Gastrocnemius medialis (tissue), 4 donors: ENCODE data around the gene MAN1A2. TPM values are rescaled to one million over a fixed set of nuclear protein-coding genes. Genes with fewer than 3 reads are reported as not detected.

Experiments used
- ATAC-seq, 2 donors: fragments of 150-250 bp; one replicate each; pipeline ENCODE4 v1.9.1; 2016
- DNase-seq, 2 donors: peaks; one replicate each; pipeline ENCODE4 v3.0.0-alpha.2; 2019
- H3K27ac ChIP-seq, 4 donors: fragments of 200-600 bp; sonication (generic); 1 replicate in 1 of 4; 2 replicates in 3 of 4; pipeline ENCODE4 v1.5.1; 2016 to 2018; ENCODE audit warnings: mild to moderate bottlenecking in 2 of 4, moderate library complexity in 1 of 4
- H3K27me3 ChIP-seq, 3 donors: fragments of 200-600 bp; sonication (generic) in 2 of 3; 1 replicate in 1 of 3; 2 replicates in 2 of 3; pipeline versions ENCODE4 v1.5.1 to v1.6.0; 2016 to 2019; ENCODE audit warnings: mild to moderate bottlenecking in 1 of 3, moderate library complexity in 1 of 3
- H3K36me3 ChIP-seq, 2 donors: fragments of 200-600 bp; sonication (generic) in 1 of 2; one replicate each; pipeline ENCODE4 v1.5.1; 2017 to 2018
- H3K4me1 ChIP-seq, 2 donors: fragments of 200-600 bp; sonication (generic) in 1 of 2; one replicate each; pipeline ENCODE4 v1.5.1; 2016 to 2017; ENCODE audit warnings: mild to moderate bottlenecking in 2 of 2
- H3K4me3 ChIP-seq, 4 donors: fragments of 200-600 bp; sonication (generic) in 3 of 4; 1 replicate in 1 of 4; 2 replicates in 3 of 4; pipeline ENCODE4 v1.5.1; 2016 to 2019; ENCODE audit warnings: mild to moderate bottlenecking in 2 of 4
- H3K9me3 ChIP-seq, 3 donors: fragments of 200-600 bp; sonication (generic) in 2 of 3; 1 replicate in 1 of 3; 2 replicates in 2 of 3; pipeline ENCODE4 v1.5.1; 2016 to 2019
- POLR2A ChIP-seq, 2 donors: fragments of 450-650 bp; IDR thresholded peaks; one replicate each; pipeline ENCODE4 v1.6.1; 2017; ENCODE audit warnings: antibody characterized with exemption in 2 of 2, mild to moderate bottlenecking in 2 of 2, moderate library complexity in 2 of 2
- in situ Hi-C, 4 donors: fragments of 200-750 bp; cut with MboI; loops; one replicate each; pipeline versions ENCODE4 v1.15.0 to v1.8.0; 2017; ENCODE audit warnings: low sequenced_read_pairs in 4 of 4
- intact Hi-C: fragments of 100-400 bp; cut with DNase I; formaldehyde crosslinking; loops from one replicate; pipeline ENCODE4 v1.15.1; 2023; ENCODE audit warnings: low total_unique reads
- total RNA-seq, 4 donors: library from RNA; depleted of rRNA; stranded (reverse); fragments of >200 nt; gene quantifications; one replicate each; pipeline versions ENCODE4 v1.1.0 to v1.2.3, GENCODE V29; 2016
- TF ChIP-seq, protein P1 (sequence below), 5 experiments: fragments of 450-650 bp in 3 of 5; fragments of 200-600 bp in 2 of 5; sonication (generic) in 2 of 5; IDR thresholded peaks in 4 of 5; conservative IDR thresholded peaks in 1 of 5; 1 replicate in 4 of 5; 2 replicates in 1 of 5; pipeline ENCODE4 v1.5.1; 2016 to 2019; ENCODE audit warnings: antibody characterized with exemption in 5 of 5, mild to moderate bottlenecking in 3 of 5, moderate library complexity in 3 of 5

Gene MAN1A2
- total RNA-seq, 4 donors from 2014 or later: 14.9 to 37.0 (median 28.3) TPM

DNA sequence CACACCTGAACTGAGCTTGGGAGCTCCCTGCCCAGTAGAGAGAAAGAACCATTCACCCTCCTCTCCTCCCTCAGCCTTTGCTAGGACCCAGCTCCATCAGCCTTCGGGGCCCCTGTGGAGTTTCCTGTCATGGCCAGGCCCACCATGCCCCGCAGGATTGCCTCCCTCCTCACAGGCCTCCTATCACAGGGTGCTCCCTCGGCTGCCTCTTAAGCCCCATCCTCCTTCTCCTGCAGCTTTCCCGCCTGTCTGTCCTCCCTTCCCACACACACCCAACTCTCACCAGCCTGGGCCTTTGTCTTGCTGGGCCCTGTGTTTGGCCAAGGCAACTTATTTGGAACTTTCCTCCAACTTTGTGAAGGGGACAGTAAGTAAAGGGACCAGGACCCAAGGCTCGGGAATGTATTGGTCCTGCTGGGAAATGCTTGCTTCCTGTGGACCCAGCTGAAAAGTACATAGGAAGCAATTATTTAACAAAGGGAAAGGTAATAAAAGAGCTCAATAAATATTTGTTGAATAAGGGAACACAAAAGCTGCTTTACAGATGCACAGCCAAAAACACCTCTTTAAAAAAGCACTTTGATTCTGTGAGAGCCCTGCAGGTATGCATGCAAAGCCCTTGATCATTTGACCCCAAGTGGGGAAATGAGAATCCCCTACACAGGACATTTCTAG is 207.0 kb downstream of the MAN1A2 start:
- Histone ChIP-seq H3K4me1 (no peaks in the 10 kb centered on the region), H3K36me3 (no peaks in the 10 kb centered on the region), H3K27ac (no peak overlapping the region), H3K27me3 (no peaks in the 10 kb centered on the region), H3K4me3 (no peak overlapping the region), H3K9me3 (no peaks in the 10 kb centered on the region)
- intact Hi-C loops: no loop called here
- DNase-seq (peak in 1 of 2 donors; percentile 3), ATAC-seq (no peak)
- TF ChIP-seq, protein P1, sequence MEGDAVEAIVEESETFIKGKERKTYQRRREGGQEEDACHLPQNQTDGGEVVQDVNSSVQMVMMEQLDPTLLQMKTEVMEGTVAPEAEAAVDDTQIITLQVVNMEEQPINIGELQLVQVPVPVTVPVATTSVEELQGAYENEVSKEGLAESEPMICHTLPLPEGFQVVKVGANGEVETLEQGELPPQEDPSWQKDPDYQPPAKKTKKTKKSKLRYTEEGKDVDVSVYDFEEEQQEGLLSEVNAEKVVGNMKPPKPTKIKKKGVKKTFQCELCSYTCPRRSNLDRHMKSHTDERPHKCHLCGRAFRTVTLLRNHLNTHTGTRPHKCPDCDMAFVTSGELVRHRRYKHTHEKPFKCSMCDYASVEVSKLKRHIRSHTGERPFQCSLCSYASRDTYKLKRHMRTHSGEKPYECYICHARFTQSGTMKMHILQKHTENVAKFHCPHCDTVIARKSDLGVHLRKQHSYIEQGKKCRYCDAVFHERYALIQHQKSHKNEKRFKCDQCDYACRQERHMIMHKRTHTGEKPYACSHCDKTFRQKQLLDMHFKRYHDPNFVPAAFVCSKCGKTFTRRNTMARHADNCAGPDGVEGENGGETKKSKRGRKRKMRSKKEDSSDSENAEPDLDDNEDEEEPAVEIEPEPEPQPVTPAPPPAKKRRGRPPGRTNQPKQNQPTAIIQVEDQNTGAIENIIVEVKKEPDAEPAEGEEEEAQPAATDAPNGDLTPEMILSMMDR (IDR thresholded peaks at IDR 0.05 in 4 of 5, conservative IDR thresholded peaks at IDR 0.05 in 1 of 5): no peak
- TF ChIP-seq POLR2A (IDR thresholded peaks at IDR 0.05): no peak
- in situ Hi-C loops: no loop called here

DNA sequence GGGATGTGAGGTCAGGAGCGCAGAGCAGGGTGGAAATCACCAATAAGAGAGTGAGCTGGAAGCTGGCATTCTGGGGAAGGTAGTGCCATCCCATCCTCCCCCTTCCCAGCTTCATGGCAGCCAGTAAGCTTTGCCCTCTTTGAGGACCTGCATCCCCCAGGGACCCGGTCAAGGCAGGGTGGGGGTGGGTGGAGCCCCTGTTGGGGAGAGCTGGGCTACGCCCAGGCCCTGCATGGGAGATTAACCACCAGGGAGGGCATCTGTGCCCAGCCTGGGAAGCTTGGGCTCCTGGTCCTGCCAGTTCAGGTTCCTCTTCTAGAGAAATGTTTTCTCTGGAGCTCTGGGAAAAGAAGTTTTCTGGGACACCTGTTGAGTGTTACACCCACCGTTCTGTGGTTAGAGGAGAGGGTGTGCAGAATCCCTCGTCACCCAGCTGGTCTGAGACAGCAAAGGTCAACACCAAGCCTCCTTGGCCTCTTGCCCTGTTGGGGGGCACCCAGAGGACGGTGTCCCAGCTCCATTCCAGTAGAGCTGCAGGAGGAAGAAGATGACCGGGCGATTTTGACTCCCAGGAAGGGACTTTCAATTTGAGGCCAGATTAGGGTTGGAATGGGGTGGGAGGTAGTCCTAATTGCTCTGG is 208.5 kb downstream of the MAN1A2 start:
- ATAC-seq: no peak

DNA sequence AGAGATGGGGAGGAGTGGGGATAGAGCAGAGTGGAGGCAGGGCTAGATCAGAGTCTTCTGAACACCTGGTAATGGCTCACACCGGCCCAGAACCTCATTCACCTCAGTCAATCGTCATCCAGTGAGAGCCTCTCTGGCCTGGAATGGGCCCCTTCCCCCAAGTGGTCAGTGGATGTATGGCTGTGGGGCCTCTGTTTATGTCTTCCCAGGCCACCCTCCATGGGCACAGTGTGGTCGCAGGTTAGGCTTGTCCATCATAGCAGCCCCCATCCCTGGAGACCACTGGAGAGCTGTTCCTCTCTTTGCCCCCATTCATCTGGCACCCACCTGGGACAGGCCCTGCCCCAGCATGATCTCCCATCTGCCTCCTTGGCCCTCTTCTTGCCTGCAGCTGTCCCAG is 209.0 kb downstream of the MAN1A2 start:
- peak in 1 of 2 donors; percentile 6 for DNase-seq
- intact Hi-C loops (no loop called here), in situ Hi-C loops (no loop called here)
- Histone ChIP-seq H3K27ac (no peak overlapping the region), H3K4me1 (no peaks in the 10 kb centered on the region), H3K36me3 (no peaks in the 10 kb centered on the region), H3K4me3 (no peak overlapping the region), H3K27me3 (no peaks in the 10 kb centered on the region), H3K9me3 (no peaks in the 10 kb centered on the region)
- no peak for TF ChIP-seq POLR2A (IDR thresholded peaks at IDR 0.05)
- TF ChIP-seq, protein P1 (IDR thresholded peaks at IDR 0.05 in 4 of 5, conservative IDR thresholded peaks at IDR 0.05 in 1 of 5): no peak
- no peak for ATAC-seq

More for the DNA sequence above, 208.5 kb downstream of the MAN1A2 start:
- peak in 1 of 2 donors; percentile 5 for DNase-seq
- no peaks in the 10 kb centered on the region for H3K27me3 ChIP-seq
- in situ Hi-C loops (no loop called here), intact Hi-C loops (no loop called here)
- TF ChIP-seq POLR2A (IDR thresholded peaks at IDR 0.05): no peak
- no peaks in the 10 kb centered on the region for H3K9me3 ChIP-seq
- H3K4me3 ChIP-seq: no peak overlapping the region
- no peak overlapping the region for H3K27ac ChIP-seq
- H3K4me1 ChIP-seq: no peaks in the 10 kb centered on the region
- no peaks in the 10 kb centered on the region for H3K36me3 ChIP-seq

DNA sequence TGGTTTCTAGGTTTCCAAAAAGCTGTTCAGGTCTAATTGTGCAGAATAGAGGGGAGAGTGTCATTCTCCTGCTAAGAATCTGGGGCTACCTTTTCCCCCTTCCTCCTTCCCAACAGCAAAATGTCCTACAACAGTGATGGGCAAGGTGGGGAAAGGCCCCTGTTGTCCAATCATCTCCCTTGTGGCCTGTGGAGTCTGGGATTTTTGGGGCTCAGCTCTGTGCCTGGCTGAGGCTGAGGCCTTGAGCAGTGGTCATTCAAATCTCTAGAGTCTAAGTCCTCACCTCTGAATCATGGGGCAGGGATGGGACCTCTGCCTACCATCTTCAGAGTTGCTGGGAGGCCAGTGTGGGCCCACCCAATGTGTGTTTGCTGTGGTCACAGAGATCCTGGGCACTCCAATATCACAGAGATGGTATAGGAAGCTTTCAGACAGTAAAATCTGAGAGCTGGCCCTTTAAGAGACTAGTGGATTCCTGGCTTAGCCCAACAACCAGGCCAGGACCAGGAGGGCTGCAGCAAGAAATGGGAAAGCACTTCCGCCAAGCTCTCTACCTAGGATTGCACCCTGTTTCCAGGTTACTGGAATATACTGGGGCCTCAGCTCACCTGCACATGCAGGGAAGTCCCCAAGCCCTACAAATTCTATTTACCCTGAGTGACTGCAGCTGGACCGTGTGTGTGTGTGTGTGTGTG is 210.1 kb downstream of the MAN1A2 start:
- TF ChIP-seq, protein P1 (IDR thresholded peaks at IDR 0.05 in 4 of 5, conservative IDR thresholded peaks at IDR 0.05 in 1 of 5): no peak
- intact Hi-C loops: no loop called here
- ATAC-seq: no peak
- peak in 1 of 2 donors; percentile 1 for DNase-seq
- in situ Hi-C loops: no loop called here
- no peaks in the 10 kb centered on the region for H3K36me3 ChIP-seq
- peaks cover 0 to under 1% of the 10 kb centered on the region in 2 donors for H3K4me1 ChIP-seq
- no peak overlapping the region for H3K4me3 ChIP-seq
- no peaks in the 10 kb centered on the region for H3K27me3 ChIP-seq
- no peak overlapping the region for H3K27ac ChIP-seq
- no peaks in the 10 kb centered on the region for H3K9me3 ChIP-seq

DNA sequence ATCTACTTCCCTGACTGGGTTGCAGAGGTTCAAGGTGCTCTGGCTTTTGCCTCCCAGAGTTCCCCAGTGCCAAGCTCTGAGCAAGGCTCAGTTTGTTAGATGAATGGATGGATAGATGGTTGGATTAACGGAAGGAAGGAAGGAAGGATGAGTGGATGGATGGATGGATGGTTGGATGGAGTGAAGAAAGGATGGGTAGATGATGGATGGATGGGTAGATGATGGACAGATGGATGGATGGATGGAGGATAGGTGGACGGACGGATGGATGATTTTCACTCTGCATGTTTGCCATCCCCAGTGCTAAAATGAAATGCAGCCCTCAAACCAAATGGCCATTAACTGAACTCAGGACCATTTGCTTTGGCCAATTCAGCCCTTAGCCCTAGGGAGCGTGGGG is 211.2 kb downstream of the MAN1A2 start:
- TF ChIP-seq POLR2A (IDR thresholded peaks at IDR 0.05): no peak
- TF ChIP-seq, protein P1 (IDR thresholded peaks at IDR 0.05 in 4 of 5, conservative IDR thresholded peaks at IDR 0.05 in 1 of 5): no peak
- in situ Hi-C loops (no loop called here), intact Hi-C loops (no loop called here)
- ATAC-seq: no peak
- H3K4me1 ChIP-seq: peaks cover 0 to 7% of the 10 kb centered on the region in 2 donors
- H3K4me3 ChIP-seq: no peak overlapping the region
- H3K27me3 ChIP-seq: no peaks in the 10 kb centered on the region
- no peaks in the 10 kb centered on the region for H3K36me3 ChIP-seq
- no peaks in the 10 kb centered on the region for H3K9me3 ChIP-seq
- peak in 1 of 2 donors; percentile 0 for DNase-seq
- H3K27ac ChIP-seq: no peak overlapping the region
